Measurements from ENCODE around the gene PITX1. TPM values are rescaled to one million over a fixed set of nuclear protein-coding genes. Genes with fewer than 3 reads are reported as not detected.

PITX1 gene
- total and polyA plus RNA-seq, 2 donors (not counting 1 experiment from before 2014, with no cell fraction given): 0.13 TPM; not detected in 1

GRCh38 chr5:135057233-135057632 lies 23.2 kb upstream of the PITX1 start:
- H3K9ac ChIP-seq (ENCODE audit: low read length): no peak overlapping the region
- intact Hi-C loops (cut with micrococcal nuclease): no loop called here
- Mint-ChIP-seq H3K9me3 (ENCODE audit: insufficient read depth) (no peaks in the 10 kb centered on the region), H3K27me3 (peaks cover 36% of the 10 kb centered on the region), H3K4me1 (peaks cover 26% of the 10 kb centered on the region), H3K4me3 (no peak overlapping the region), H3K27ac (no peak overlapping the region)
- H3K27me3 ChIP-seq (replicated peaks in 1 of 4; ENCODE audit: control extremely low read depth in 1 of 4, control insufficient read depth in 3 of 4, insufficient read depth in 4 of 4, low read length in 3 of 4): peaks cover 0 to 35% (median 4%) of the 10 kb centered on the region in 4 experiments
- H3K27ac ChIP-seq (ENCODE audit: low read length in 2 of 2): no peak overlapping the region
- no peak for DNase-seq
- no peaks in the 10 kb centered on the region for H3K36me3 ChIP-seq (replicated peaks in 1 of 2; ENCODE audit: control extremely low read depth in 1 of 2, control insufficient read depth in 1 of 2, extremely low read depth in 1 of 2, insufficient read depth in 2 of 2, low read length in 1 of 2)
- H3K9me3 ChIP-seq (ENCODE audit: control extremely low read depth in 1 of 3, control insufficient read depth in 2 of 3, insufficient read depth in 1 of 3, low read length in 2 of 3): peaks cover 0 to 3% (median 0%) of the 10 kb centered on the region in 3 donors
- no peak for TF ChIP-seq EZH2 (IDR thresholded peaks at IDR 0.05; ENCODE audit: borderline replicate concordance, insufficient read depth, low read depth, low read length, poor library complexity, severe bottlenecking)
- TF ChIP-seq CTCF (IDR thresholded peaks at IDR 0.05): no peak
- no peak overlapping the region for H2AFZ ChIP-seq (ENCODE audit: insufficient read depth, low read depth, low read length, poor library complexity, severe bottlenecking)
- H3K79me2 ChIP-seq (ENCODE audit: control insufficient read depth, insufficient read depth, low read length): no peaks in the 10 kb centered on the region
- no peak for ATAC-seq (ENCODE audit: low read depth)
- peaks cover 25% of the 10 kb centered on the region in 2 donors for H3K4me1 ChIP-seq (ENCODE audit: control insufficient read depth in 2 of 2, insufficient read depth in 2 of 2, low read length in 2 of 2)
- CTCF ChIA-PET: no interaction called here
- POLR2A ChIA-PET: no interaction called here
- 67% methylated on average over 1 of the region's 2 CpGs for WGBS (ENCODE audit: insufficient coverage)
- no peaks in the 10 kb centered on the region for H4K20me1 ChIP-seq (ENCODE audit: control insufficient read depth, insufficient read depth, low read length, poor library complexity, severe bottlenecking)
- H3K4me2 ChIP-seq (replicated peaks; ENCODE audit: low read depth, low read length, poor library complexity, severe bottlenecking): no peak overlapping the region
- no peak overlapping the region for H3K4me3 ChIP-seq (ENCODE audit: control extremely low read depth in 1 of 5, extremely low read depth in 1 of 5, insufficient read depth in 1 of 5, low read depth in 2 of 5, low read length in 4 of 5)

DNA sequence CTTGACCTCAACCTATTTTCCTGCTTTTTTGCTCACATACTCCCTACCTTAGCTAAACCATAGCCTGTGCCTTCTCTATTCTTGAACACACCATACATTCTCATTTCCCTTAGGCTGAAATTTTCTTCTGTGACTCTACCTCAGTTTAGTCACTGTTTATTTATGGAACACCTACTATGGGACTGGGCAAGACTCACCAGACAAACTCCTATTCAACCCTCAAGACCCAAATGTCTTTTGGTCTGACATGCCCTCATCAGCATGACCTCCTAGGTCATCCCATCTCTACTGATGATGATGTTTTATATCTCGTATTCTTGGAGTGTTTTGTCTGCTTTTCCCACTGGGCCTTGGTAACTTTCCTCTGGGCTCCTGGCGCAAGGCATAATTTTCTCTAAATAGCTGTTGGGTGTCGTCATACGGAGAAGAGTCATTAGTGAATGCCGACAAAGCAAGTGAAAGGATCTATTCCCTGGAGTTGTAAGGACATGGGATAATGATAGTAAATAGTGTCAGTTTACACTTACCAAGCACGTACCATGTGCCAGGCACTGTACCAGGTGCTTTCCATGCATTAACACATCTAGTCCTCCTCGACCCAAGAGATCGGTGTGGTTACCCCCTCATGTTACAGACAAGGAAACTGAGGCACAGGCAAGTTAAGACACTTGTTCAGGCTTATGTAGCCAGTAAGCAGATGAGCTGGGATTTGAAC lies 22.4 kb upstream of the PITX1 start:
- 93% methylated on average over 4 of the region's 8 CpGs for WGBS (ENCODE audit: insufficient coverage)
- H3K4me1 ChIP-seq (ENCODE audit: control insufficient read depth in 2 of 2, insufficient read depth in 2 of 2, low read length in 2 of 2): peaks cover 32 to 33% of the 10 kb centered on the region in 2 donors
- no peak overlapping the region for H3K27ac ChIP-seq (ENCODE audit: low read length in 2 of 2)
- no peak overlapping the region for H2AFZ ChIP-seq (ENCODE audit: insufficient read depth, low read depth, low read length, poor library complexity, severe bottlenecking)
- no peaks in the 10 kb centered on the region for H3K79me2 ChIP-seq (ENCODE audit: control insufficient read depth, insufficient read depth, low read length)
- ATAC-seq (ENCODE audit: low read depth): no peak
- H3K9me3 ChIP-seq (ENCODE audit: control extremely low read depth in 1 of 3, control insufficient read depth in 2 of 3, insufficient read depth in 1 of 3, low read length in 2 of 3): peaks cover 0 to 7% (median 0%) of the 10 kb centered on the region in 3 donors
- no peak overlapping the region for H3K27ac Mint-ChIP-seq
- H3K27me3 ChIP-seq (replicated peaks in 1 of 4; ENCODE audit: control extremely low read depth in 1 of 4, control insufficient read depth in 3 of 4, insufficient read depth in 4 of 4, low read length in 3 of 4): peaks cover 0 to 36% (median 7%) of the 10 kb centered on the region in 4 experiments
- no peaks in the 10 kb centered on the region for H3K9me3 Mint-ChIP-seq (ENCODE audit: insufficient read depth)
- peaks cover 34% of the 10 kb centered on the region for H3K4me1 Mint-ChIP-seq
- H3K4me3 Mint-ChIP-seq: no peak overlapping the region
- H4K20me1 ChIP-seq (ENCODE audit: control insufficient read depth, insufficient read depth, low read length, poor library complexity, severe bottlenecking): no peaks in the 10 kb centered on the region
- intact Hi-C loops (cut with micrococcal nuclease): no loop called here
- TF ChIP-seq EZH2 (IDR thresholded peaks at IDR 0.05; ENCODE audit: borderline replicate concordance, insufficient read depth, low read depth, low read length, poor library complexity, severe bottlenecking): no peak
- no peak for TF ChIP-seq CTCF (IDR thresholded peaks at IDR 0.05)
- H3K4me3 ChIP-seq (ENCODE audit: control extremely low read depth in 1 of 5, extremely low read depth in 1 of 5, insufficient read depth in 1 of 5, low read depth in 2 of 5, low read length in 4 of 5): no peak overlapping the region
- POLR2A ChIA-PET: no interaction called here
- CTCF ChIA-PET: no interaction called here
- H3K27me3 Mint-ChIP-seq: peaks cover 43% of the 10 kb centered on the region
- no peak overlapping the region for H3K9ac ChIP-seq (ENCODE audit: low read length)
- H3K4me2 ChIP-seq (replicated peaks; ENCODE audit: low read depth, low read length, poor library complexity, severe bottlenecking): no peak overlapping the region
- no peak for DNase-seq
- no peaks in the 10 kb centered on the region for H3K36me3 ChIP-seq (replicated peaks in 1 of 2; ENCODE audit: control extremely low read depth in 1 of 2, control insufficient read depth in 1 of 2, extremely low read depth in 1 of 2, insufficient read depth in 2 of 2, low read length in 1 of 2)
